ENCODE data around the gene SCCPDH. TPM values are rescaled to one million over a fixed set of nuclear protein-coding genes. Genes with fewer than 3 reads are reported as not detected.
A peak's percentile ranks its signal among the peaks of the same experiment; 100 is the strongest.

Gene SCCPDH
- total and polyA plus RNA-seq, 5 experiments from 2014 or later: 11.3 to 36.8 (median 31.3) TPM

- peaks cover 0 to 2% (median 0%) of the 10 kb centered on the region in 3 donors for H3K36me3 Mint-ChIP-seq
- POLR2A ChIA-PET: no interaction called here
- H3K4me3 Mint-ChIP-seq: peak overlapping the region; percentile 19 to 76 (median 58)
- H3K9me3 Mint-ChIP-seq: peaks cover 0 to 2% (median 0%) of the 10 kb centered on the region in 9 donors
- peak overlapping the region in 8 of 10 donors; percentile 9 to 93 (median 60) for H3K27ac Mint-ChIP-seq
- H3K27me3 Mint-ChIP-seq: no peaks in the 10 kb centered on the region
- peaks cover 12 to 40% (median 28%) of the 10 kb centered on the region in 4 donors for H3K4me1 Mint-ChIP-seq
- ATAC-seq (peak; percentile 53 to 68), DNase-seq (peak in 3 of 10 donors; percentile 4 to 39 (median 21))
Observed at GRCh38 chr1:246782120-246782900, 58.1 kb downstream of the SCCPDH start.

GRCh38 chr1:246784621-246785493 is 60.6 kb downstream of the SCCPDH start:
- ATAC-seq (peak; percentile 69 to 77), DNase-seq (peak in 5 of 10 donors; percentile 10 to 42 (median 30))
- no peaks in the 10 kb centered on the region for H3K36me3 Mint-ChIP-seq
- H3K27ac Mint-ChIP-seq: peak overlapping the region in 4 of 10 donors; percentile 56 to 93 (median 68)
- peaks cover 0 to 2% (median 0%) of the 10 kb centered on the region in 9 donors for H3K9me3 Mint-ChIP-seq
- POLR2A ChIA-PET: interaction anchor here (0.7 kb wide), 1 partner anchor 275 kb away, joined by 6 read pairs; no protein-coding TSS in a partner anchor
- H3K4me1 Mint-ChIP-seq: peaks cover 15 to 51% (median 33%) of the 10 kb centered on the region in 4 donors
- H3K27me3 Mint-ChIP-seq: peaks cover 0 to 15% (median 7%) of the 10 kb centered on the region in 5 donors
- H3K4me3 Mint-ChIP-seq: peak overlapping the region; percentile 53 to 86 (median 70)

DNA sequence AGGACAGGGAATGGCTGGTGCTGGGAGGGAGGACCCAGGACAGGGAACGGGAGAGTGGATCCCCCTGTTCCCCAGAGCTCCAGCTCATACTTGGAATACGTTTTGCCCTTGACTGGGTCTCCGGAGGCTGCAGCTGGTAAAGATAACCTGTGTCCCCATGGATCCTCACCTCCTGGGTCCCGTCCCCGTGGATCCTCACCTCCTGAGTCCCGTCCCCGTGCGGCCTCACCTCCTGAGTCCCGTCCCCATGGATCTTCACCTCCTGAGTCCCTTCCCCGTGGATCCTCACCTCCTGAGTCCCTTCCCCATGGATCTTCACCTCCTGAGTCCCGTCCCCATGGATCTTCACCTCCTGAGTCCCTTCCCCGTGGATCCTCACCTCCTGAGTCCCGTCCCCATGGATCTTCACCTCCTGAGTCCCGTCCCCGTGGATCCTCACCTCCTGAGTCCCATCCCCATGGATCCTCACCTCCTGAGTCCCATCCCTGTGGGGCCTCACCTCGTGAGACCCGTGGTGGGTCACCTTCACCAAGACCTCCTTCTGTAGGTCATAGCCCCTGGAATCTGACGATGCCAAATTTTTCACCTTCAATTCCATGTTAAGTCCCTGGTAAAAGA is 61.4 kb downstream of the SCCPDH start:
- Mint-ChIP-seq H3K27ac (peak overlapping the region in 3 of 10 donors; percentile 10 to 93 (median 63)), H3K27me3 (peaks cover 0 to 23% (median 13%) of the 10 kb centered on the region in 5 donors), H3K4me3 (peak overlapping the region in 3 of 10 donors; percentile 18 to 36 (median 35)), H3K4me1 (peaks cover 15 to 51% (median 33%) of the 10 kb centered on the region in 4 donors), H3K9me3 (peaks cover 0 to 2% (median 0%) of the 10 kb centered on the region in 9 donors), H3K36me3 (no peaks in the 10 kb centered on the region)
- DNase-seq: no peak
- POLR2A ChIA-PET: no interaction called here
- no peak for ATAC-seq

DNA sequence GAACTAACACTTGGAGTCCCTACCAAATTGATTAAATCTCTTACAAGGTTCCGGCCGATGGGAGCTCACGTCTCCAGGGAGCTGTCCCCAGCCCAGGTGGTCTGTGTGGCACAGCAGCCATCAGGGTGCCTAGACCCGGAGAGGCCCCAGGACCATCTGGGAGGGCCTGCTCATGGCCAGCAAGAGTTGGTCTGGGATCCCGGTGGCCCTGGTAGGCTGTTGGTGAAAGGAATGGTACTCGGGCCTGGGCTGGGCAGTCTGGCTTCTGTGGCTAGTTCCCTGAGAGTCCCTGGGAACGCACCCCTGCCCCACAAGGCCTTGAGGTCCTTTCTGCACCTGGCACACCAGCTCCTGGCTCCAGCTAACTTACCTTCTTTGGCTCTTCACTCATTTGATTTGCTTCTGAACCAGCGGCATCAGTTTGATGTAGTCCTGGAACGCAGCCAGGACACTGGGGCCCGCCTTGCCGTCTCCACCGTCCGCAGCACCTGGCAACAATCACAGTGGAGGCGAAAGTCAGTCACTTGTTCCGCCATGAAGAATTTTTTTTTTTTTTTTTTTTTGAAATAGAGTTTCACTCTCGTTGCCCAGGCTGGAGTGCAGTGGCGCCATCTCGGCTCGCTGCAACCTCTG is 62.5 kb downstream of the SCCPDH start:
- H3K27me3 Mint-ChIP-seq: peaks cover 0 to 31% (median 16%) of the 10 kb centered on the region in 5 donors
- H3K4me1 Mint-ChIP-seq: peaks cover 15 to 45% (median 33%) of the 10 kb centered on the region in 4 donors
- no peaks in the 10 kb centered on the region for H3K36me3 Mint-ChIP-seq
- ATAC-seq (no peak), DNase-seq (no peak)
- no peak overlapping the region for H3K27ac Mint-ChIP-seq
- H3K9me3 Mint-ChIP-seq: peaks cover 0 to 2% (median 0%) of the 10 kb centered on the region in 9 donors
- POLR2A ChIA-PET: no interaction called here
- H3K4me3 Mint-ChIP-seq: peak overlapping the region in 1 of 10 donors; percentile 26

GRCh38 chr1:246787781-246788513 is 63.7 kb downstream of the SCCPDH start:
- Mint-ChIP-seq H3K27me3 (peaks cover 0 to 38% (median 18%) of the 10 kb centered on the region in 5 donors), H3K27ac (peak overlapping the region in 1 of 10 donors; percentile 43), H3K9me3 (peaks cover 0 to 2% (median 0%) of the 10 kb centered on the region in 9 donors), H3K36me3 (no peaks in the 10 kb centered on the region), H3K4me1 (peaks cover 7 to 36% (median 24%) of the 10 kb centered on the region in 4 donors), H3K4me3 (peak overlapping the region in 6 of 10 donors; percentile 7 to 73 (median 65))
- POLR2A ChIA-PET: no interaction called here
- no peak for ATAC-seq
- no peak for DNase-seq

GRCh38 chr1:246788895-246789338 is 64.7 kb downstream of the SCCPDH start:
- POLR2A ChIA-PET: interaction anchor here (0.6 kb wide), 1 partner anchor 21 kb away, joined by 5 read pairs; no protein-coding TSS in a partner anchor
- peak overlapping the region; percentile 22 to 75 (median 61) for H3K4me3 Mint-ChIP-seq
- H3K27me3 Mint-ChIP-seq: peaks cover 0 to 38% (median 18%) of the 10 kb centered on the region in 5 donors
- no peaks in the 10 kb centered on the region for H3K36me3 Mint-ChIP-seq
- peaks cover 0 to 2% (median 0%) of the 10 kb centered on the region in 9 donors for H3K9me3 Mint-ChIP-seq
- H3K27ac Mint-ChIP-seq: no peak overlapping the region
- DNase-seq: peak in 1 of 10 donors; percentile 10
- ATAC-seq: peak; percentile 44 to 54
- H3K4me1 Mint-ChIP-seq: peaks cover 7 to 30% (median 18%) of the 10 kb centered on the region in 4 donors

DNA sequence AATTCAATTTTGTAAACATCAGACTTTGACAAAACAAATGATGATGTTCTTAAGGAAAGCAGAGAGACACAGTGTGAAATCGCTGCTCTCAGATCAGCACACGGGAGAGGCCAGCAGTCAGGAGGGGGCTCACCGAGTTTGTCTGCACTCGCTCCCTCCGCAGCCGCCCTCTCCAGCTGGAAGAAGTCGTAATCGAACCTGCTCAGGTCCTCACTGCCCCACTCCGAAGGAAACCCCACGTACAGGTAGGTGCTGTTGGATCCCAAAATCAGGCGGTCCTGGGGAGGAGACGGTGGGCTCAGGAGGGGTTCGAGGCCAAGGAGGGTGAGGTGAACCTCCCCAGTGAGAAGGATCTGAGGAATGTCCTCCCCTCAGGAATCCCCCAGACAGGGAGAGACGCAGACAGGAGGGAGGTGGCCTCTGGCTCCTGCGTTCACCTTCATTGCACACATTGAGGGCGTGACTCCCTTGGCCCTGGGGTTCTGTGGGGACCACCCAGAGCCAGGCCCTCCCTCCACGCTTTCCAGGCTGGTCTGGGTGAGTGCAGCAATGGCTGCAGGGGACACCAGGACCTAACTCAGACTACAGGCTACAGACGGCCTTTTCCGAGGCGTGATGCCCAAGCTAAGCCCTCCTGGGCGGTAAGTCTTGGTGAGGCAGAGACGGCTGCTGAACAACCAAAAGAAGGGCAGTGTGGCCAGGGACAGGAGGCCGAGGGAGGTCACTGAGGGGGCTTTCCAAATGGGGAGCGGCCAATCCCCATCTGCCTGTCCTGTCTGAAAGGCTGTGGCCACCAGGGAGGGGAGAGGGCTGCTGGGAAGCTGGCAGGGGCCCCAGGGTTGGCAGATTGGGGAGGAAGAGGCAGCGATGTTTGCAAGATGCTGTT is 65.5 kb downstream of the SCCPDH start:
- H3K4me1 Mint-ChIP-seq: peaks cover 7 to 24% (median 12%) of the 10 kb centered on the region in 4 donors
- peak overlapping the region; percentile 12 to 69 (median 56) for H3K4me3 Mint-ChIP-seq
- H3K36me3 Mint-ChIP-seq: no peaks in the 10 kb centered on the region
- peaks cover 0 to 2% (median 0%) of the 10 kb centered on the region in 9 donors for H3K9me3 Mint-ChIP-seq
- DNase-seq: no peak
- no peak for ATAC-seq
- peak overlapping the region in 1 of 10 donors; percentile 59 for H3K27ac Mint-ChIP-seq
- POLR2A ChIA-PET: no interaction called here
- peaks cover 0 to 38% (median 18%) of the 10 kb centered on the region in 5 donors for H3K27me3 Mint-ChIP-seq

DNA sequence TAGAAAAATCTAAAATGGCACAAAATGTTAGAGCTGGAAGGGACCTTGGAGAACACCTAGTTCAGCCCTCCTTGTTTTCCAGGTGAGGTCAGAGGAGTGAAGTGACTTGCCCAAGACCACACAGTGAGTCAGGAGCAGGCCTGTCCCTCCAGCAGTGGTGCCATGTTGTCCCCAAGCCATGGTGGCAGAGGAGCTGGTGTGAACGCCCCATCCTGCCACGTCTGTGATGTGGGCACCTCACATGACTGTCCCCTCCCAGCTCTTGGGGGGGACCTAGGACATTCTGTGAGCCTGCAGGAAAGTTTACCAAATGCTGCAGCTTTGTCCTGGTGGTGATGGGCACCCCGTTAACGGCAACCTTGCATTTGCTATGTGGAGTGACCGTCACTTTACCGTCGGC is 66.2 kb downstream of the SCCPDH start:
- ATAC-seq (no peak), DNase-seq (no peak)
- Mint-ChIP-seq H3K9me3 (peaks cover 0 to 2% (median 0%) of the 10 kb centered on the region in 9 donors), H3K36me3 (no peaks in the 10 kb centered on the region), H3K27me3 (peaks cover 0 to 38% (median 18%) of the 10 kb centered on the region in 5 donors), H3K27ac (peak overlapping the region in 1 of 10 donors; percentile 74), H3K4me3 (no peak overlapping the region), H3K4me1 (peaks cover 3 to 17% (median 6%) of the 10 kb centered on the region in 4 donors)
- POLR2A ChIA-PET: no interaction called here

GRCh38 chr1:246790833-246791232 is 66.6 kb downstream of the SCCPDH start:
- Mint-ChIP-seq H3K4me1 (peaks cover 3 to 13% (median 6%) of the 10 kb centered on the region in 4 donors), H3K9me3 (peaks cover 0 to under 1% (median 0%) of the 10 kb centered on the region in 9 donors), H3K36me3 (no peaks in the 10 kb centered on the region), H3K27me3 (peaks cover 0 to 38% (median 18%) of the 10 kb centered on the region in 5 donors), H3K27ac (no peak overlapping the region), H3K4me3 (no peak overlapping the region)
- POLR2A ChIA-PET: no interaction called here
- DNase-seq (no peak), ATAC-seq (no peak)

DNA sequence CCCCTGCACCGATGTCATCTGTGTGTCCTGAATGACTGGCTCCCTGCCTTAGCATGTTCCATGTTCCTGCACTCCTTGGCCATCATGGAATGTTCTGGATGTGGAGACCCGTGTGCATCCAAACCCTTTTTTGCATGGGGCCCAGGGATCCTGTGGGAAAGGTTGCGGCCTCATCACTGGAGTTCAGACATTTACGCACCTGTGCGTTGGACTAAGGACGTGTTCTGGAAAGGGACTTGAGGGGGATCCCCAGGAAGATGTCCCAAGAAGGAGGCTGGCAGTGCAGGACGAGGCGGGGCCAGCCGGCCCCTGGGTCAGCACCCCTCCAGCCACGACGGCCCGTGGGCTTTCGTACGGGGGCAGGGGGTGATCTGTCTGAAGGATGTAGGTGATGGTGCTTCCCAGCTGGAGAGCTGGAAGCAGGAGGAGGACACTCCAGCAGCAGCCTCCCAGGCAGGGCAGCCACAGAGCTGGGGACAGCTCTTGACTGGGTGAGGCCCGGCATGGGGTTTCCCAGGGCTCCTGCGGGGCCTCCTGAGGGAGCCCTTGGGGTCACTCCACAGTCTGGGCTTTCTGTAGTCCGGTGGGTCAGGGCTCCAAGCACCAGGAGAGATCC is 67.2 kb downstream of the SCCPDH start:
- no peak overlapping the region for H3K27ac Mint-ChIP-seq

More for the DNA sequence above, 67.2 kb downstream of the SCCPDH start:
- no peak for ATAC-seq
- Mint-ChIP-seq H3K9me3 (no peaks in the 10 kb centered on the region), H3K36me3 (no peaks in the 10 kb centered on the region), H3K4me1 (peaks cover 3 to 11% (median 6%) of the 10 kb centered on the region in 4 donors), H3K27me3 (peaks cover 0 to 38% (median 18%) of the 10 kb centered on the region in 5 donors), H3K4me3 (no peak overlapping the region)
- POLR2A ChIA-PET: no interaction called here
- no peak for DNase-seq

Measured in naive thymus-derived CD8-positive, alpha-beta T cell (primary cell).